HG02973 (cell line): ENCODE results near the gene PRKAG1.

Experiments
- ATAC-seq: cut with Tn5 transposase; IDR thresholded peaks from one replicate; pipeline ENCODE4 v1.9.1; 2021; ENCODE audit warnings: moderate library complexity; ENCODE audit not compliant: unreplicated experiment

PRKAG1 gene

GRCh38 chr12:49014547-49014946, 4.0 kb downstream of the PRKAG1 start:
- ATAC-seq, result no peak

GRCh38 chr12:49013428-49013827, 5.1 kb downstream of the PRKAG1 start:
- no peak for ATAC-seq

- ATAC-seq, result no peak
Measured at GRCh38 chr12:49012739-49013138, 5.8 kb downstream of the PRKAG1 start.

GRCh38 chr12:49010092-49010668, 8.4 kb downstream of the PRKAG1 start:
- ATAC-seq, result no peak

GRCh38 chr12:49008943-49009342, 9.6 kb downstream of the PRKAG1 start:
- ATAC-seq, result no peak

- ATAC-seq, result no peak
Measured at GRCh38 chr12:49000346-49000745, 18.2 kb downstream of the PRKAG1 start.

GRCh38 chr12:48999371-49000131, 19.0 kb downstream of the PRKAG1 start, which contains the start of gene DDN:
Gene DDN, minus strand, starts transcription at chr12:48999375. Its CDS starts 88 bp downstream, at chr12:48999287.
- peak; percentile 39 for ATAC-seq

GRCh38 chr12:48998497-48999353, 19.9 kb downstream of the PRKAG1 start:
- no peak for ATAC-seq

- no peak for ATAC-seq
Measured at GRCh38 chr12:48997719-48998496, 20.7 kb downstream of the PRKAG1 start.

GRCh38 chr12:48996794-48997718, 21.5 kb downstream of the PRKAG1 start:
- ATAC-seq, result no peak

- no peak for ATAC-seq
Measured at GRCh38 chr12:48995086-48995879, 23.3 kb downstream of the PRKAG1 start.

GRCh38 chr12:48994224-48995085, 24.1 kb downstream of the PRKAG1 start:
- ATAC-seq, result no peak

GRCh38 chr12:48993787-48994186, 24.8 kb downstream of the PRKAG1 start:
- no peak for ATAC-seq

- no peak for ATAC-seq
Measured at GRCh38 chr12:48991247-48992050, 27.1 kb downstream of the PRKAG1 start.

GRCh38 chr12:48990552-48990951, 28.0 kb downstream of the PRKAG1 start:
- no peak for ATAC-seq

- ATAC-seq, result peak; percentile 47
Measured at GRCh38 chr12:48988030-48988649, 30.4 kb downstream of the PRKAG1 start.
